ENCODE data around the gene CTBP2. TPM values are rescaled to one million over a fixed set of nuclear protein-coding genes. Genes with fewer than 3 reads are reported as not detected.

Gene CTBP2
- total RNA-seq, 1 experiment from 2014 or later = 212 TPM

- no peak for DNase-seq
- H3K27me3 ChIP-seq (ENCODE audit: insufficient read depth, low read length) = no peaks in the 10 kb centered on the region
- no peak overlapping the region for H3K18ac ChIP-seq (ENCODE audit: insufficient read length, low read depth, low read length)
- no peak overlapping the region for H2BK120ac ChIP-seq (ENCODE audit: low read depth, low read length, poor library complexity, severe bottlenecking)
- Mint-ChIP-seq H3K4me1 (peaks cover 39 to 53% of the 10 kb centered on the region in 2 experiments), H3K36me3 (ENCODE audit: insufficient read depth in 1 of 3, low read depth in 3 of 3) (peaks cover 39 to 69% (median 58%) of the 10 kb centered on the region in 3 experiments), H3K9me3 (no peaks in the 10 kb centered on the region; a peak in 1 of 5 replicates), H3K27ac (peak overlapping the region; percentile 24 to 89 (median 52); a peak in 6 of 7 replicates), H3K27me3 (ENCODE audit: low read depth) (no peaks in the 10 kb centered on the region; the same call in 1 of the 2 replicates), H3K4me3 (no peak overlapping the region)
- no peak overlapping the region for H3T11ph ChIP-seq (ENCODE audit: low read length)
- H3K79me1 ChIP-seq (ENCODE audit: insufficient read depth, low read depth, low read length, poor library complexity, severe bottlenecking) = peaks cover 11% of the 10 kb centered on the region
- H3K79me2 ChIP-seq (ENCODE audit: insufficient read depth, low read length) = peaks cover 31% of the 10 kb centered on the region; the same call in 1 of the 2 replicates
- no peaks in the 10 kb centered on the region for H3K9me3 ChIP-seq (ENCODE audit: control insufficient read depth, low read depth, low read length)
- no peaks in the 10 kb centered on the region; the same call in 1 of the 2 replicates for H3K4me1 ChIP-seq (ENCODE audit: insufficient read depth, low read length)
- no peaks in the 10 kb centered on the region for H3K23me2 ChIP-seq (ENCODE audit: insufficient read length, low read depth, low read length, poor library complexity, severe bottlenecking)
- H2AFZ ChIP-seq (ENCODE audit: low read length) = no peak overlapping the region
- H2BK5ac ChIP-seq (ENCODE audit: insufficient read length, low read length) = no peak overlapping the region
- no peak overlapping the region for H3K56ac ChIP-seq (ENCODE audit: insufficient read length, low read depth, low read length)
- no peak overlapping the region; the same call in 1 of the 2 replicates for H3K14ac ChIP-seq (ENCODE audit: insufficient read depth, low read length)
- no peak overlapping the region for H3K23ac ChIP-seq (ENCODE audit: insufficient read length, low read depth, low read length)
- H3K9ac ChIP-seq (ENCODE audit: extremely low read depth, insufficient read length, low read length) = no peak overlapping the region
- H4K91ac ChIP-seq (ENCODE audit: insufficient read length, low read depth, low read length) = no peak overlapping the region
- H3K4me2 ChIP-seq (ENCODE audit: insufficient read depth, insufficient read length, low read length) = no peak overlapping the region
- H2BK12ac ChIP-seq (ENCODE audit: insufficient read length, low read depth, low read length) = no peak overlapping the region
- no peak overlapping the region for H4K5ac ChIP-seq (ENCODE audit: insufficient read length, low read depth, low read length)
- WGBS (ENCODE audit: extremely low coverage, insufficient read length, low lambda C conversion rate) = no CpG with 5 or more reads among the region's 5 CpGs
- H3K4ac ChIP-seq (ENCODE audit: low read depth, low read length) = no peak overlapping the region
- H2BK15ac ChIP-seq (ENCODE audit: low read depth, low read length) = no peak overlapping the region
- H2AK5ac ChIP-seq (ENCODE audit: insufficient read length, low read length) = no peak overlapping the region
- H4K20me1 ChIP-seq (ENCODE audit: control insufficient read depth, insufficient read depth, insufficient read length) = no peaks in the 10 kb centered on the region
- H2BK20ac ChIP-seq (ENCODE audit: low read depth, low read length, poor library complexity, severe bottlenecking) = no peak overlapping the region
- no peak for TF ChIP-seq CTCF (conservative IDR thresholded peaks at IDR 0.05)
- no peak overlapping the region for H3K27ac ChIP-seq (ENCODE audit: insufficient read length, low read depth, low read length)
- no peak overlapping the region for H4K8ac ChIP-seq (replicated peaks; ENCODE audit: insufficient read length, low read depth, low read length)
Observed at GRCh38 chr10:125010362-125010761, 150.0 kb downstream of the CTBP2 start.
